HPDE6-E6E7 (cell line): ENCODE results near the gene GOLGA6B.
"Not testable (repeated sequence)": the region's sequence is repeated elsewhere in the genome, so short reads cannot be mapped to it uniquely, and the experiment has no call there.

ENCODE experiments used
- DNase-seq: peaks from one replicate; pipeline ENCODE4 v3.0.0; 2011; ENCODE audit warnings: missing footprints; ENCODE audit errors: extremely low spot score

GOLGA6B gene, protein sequence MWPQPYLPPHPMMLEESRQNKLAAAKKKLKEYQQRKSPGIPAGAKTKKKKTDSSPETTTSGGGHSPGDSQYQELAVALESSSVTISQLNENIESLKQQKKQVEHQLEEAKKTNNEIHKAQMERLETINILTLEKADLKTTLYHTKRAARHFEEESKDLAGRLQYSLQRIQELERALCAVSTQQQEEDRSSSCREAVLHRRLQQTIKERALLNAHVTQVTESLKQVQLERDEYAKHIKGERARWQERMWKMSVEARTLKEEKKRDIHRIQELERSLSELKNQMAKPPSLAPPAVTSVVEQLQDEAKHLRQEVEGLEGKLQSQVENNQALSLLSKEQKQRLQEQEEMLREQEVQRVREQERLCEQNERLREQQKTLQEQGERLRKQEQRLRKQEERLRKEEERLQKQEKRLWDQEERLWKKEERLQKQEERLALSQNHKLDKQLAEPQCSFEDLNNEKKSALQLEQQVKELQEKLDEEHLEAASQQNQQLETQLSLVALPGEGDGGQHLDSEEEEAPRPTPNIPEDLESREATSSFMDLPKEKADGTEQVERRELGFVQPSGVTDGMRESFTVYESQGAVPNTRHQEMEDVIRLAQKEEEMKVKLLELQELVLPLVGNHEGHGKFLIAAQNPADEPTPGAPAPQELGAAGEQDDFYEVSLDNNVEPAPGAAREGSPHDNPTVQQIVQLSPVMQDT

DNA sequence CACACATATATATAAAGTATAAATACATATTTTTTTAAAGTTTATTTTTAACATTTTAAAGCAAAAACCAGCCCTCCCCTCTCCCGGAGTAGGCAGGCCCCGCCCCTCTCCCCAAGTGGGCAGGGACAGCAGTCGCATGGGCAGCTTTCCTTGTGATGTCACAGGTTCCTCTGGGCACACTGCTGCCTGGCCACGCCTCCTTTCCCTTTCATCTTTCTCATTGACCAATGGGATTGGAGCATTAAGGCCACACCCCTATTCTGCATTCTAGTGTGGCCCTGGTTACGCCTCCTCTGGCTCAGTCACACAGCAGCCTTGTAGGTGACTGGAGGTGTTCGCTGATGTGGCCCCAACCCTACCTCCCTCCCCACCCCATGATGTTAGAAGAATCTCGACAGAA, at the start of gene GOLGA6B:
Gene GOLGA6B, plus strand, starts transcription at position 301 of the 400 bp plus-strand sequence. Its CDS starts 41 bp downstream, at position 342.
- not testable (repeated sequence) for DNase-seq

DNA sequence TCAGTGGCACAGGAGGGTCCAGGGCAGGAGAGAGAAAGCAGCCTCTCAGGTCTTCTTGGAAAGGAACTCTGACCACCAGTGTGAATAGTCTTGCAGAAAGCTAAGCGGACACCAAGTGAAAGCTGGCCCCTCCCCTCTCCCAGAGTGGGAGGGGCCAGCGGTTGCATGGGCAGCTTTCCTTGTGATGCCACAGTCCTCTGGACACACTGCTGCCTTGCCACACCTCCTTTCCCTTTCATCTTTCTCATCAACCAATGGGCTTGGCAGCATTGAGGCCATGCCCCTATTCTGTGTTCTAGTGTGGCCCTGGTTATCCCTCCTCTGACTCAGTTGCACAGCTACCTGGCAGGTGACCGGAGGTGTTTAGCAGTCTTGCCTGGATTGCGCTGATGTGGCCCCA, 49.7 kb upstream of the GOLGA6B start:
- DNase-seq = no peak

DNA sequence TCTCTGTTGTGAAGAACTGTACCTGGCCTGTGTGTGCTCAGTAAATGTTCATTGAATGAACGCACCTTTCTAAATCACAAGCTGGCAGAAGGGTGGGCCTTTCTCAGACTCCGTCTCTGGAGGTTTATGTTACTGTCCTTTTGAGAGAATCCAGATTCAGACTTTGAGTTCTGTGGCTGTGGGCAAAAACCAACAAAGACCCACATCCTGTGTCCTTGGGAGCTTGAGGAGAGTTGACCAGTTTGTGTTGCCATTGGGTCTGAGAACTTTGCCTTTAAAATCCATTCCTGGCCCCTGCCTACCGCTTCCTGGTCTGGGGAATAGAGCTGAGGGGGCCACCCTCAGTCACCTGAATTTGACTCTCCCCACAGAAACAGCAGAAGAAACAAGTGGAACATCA, 46.4 kb upstream of the GOLGA6B start:
- not testable (repeated sequence) for DNase-seq

DNA sequence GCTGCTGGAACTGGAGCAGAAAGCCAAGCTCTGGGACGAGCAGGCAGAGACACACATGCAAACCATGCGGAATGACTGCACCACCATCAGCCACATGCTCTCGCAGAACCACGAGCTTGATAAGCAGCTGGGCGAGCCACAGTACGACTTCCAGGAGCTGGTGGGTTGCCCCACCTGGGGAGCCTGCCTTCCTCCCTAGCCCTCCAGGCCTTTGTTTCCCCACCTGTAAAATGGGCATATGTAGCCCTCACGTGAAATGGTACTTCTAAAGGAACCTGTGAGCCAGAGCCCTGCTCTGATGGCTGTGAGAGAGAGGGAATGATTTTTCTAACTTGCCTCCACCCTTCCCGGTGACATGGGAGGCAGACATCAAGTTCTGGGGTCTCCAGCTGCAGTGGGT, 44.6 kb upstream of the GOLGA6B start:
- DNase-seq = no peak

DNA sequence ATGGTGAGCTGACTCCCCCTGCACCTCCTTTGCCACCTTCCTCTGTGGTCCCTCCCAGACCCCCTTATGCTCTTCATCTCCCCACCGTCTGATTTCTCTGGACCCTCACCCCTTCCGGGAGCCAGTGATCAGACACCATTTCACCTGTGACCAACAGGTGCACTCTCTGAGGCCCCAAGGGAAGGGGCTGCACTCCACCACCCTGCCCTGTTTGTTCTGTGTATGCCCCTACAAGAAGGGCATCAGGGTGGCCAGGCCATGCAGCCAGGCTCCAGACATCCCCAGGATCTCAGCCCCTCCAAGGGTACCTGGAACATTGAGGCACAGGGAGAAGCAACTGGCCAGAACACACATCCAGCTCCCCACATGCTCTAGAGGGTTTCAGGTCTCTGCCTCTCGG, 42.2 kb upstream of the GOLGA6B start:
- not testable (repeated sequence) for DNase-seq

DNA sequence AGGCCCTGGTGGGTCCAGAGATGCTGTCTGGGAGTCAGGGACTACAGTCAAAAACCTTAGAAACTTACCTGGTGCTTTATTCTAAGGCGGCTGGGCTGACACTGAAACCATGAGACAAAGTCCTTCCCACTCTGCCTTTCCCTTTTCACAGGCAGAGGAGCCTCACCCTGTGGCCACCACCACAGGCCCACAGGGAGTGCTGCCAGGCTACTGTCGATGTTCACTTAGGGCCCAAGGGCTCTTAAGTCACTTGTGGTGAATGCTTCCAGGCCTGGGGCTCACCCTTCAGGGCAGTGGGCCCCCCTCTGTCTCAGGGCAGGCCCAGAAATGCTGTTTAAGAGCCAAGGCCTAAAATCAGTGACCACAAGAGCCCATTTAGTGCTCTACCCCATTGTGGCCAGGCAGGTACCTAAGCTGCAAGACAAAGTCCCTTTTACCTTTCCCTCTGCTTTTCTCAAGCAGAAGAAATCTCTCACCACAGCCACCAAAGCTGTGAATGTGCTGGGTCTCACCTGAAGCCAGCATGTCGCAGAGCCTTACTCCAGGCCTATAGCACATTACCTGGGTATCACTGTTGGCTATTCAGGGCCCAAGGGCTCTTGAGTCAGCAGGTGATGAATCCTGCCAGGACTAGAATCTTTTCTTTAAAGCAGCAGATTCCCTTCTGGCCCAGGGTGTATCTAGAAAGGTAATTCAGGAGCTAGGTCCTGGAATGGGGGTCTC, 39.5 kb upstream of the GOLGA6B start:
- DNase-seq = no peak

DNA sequence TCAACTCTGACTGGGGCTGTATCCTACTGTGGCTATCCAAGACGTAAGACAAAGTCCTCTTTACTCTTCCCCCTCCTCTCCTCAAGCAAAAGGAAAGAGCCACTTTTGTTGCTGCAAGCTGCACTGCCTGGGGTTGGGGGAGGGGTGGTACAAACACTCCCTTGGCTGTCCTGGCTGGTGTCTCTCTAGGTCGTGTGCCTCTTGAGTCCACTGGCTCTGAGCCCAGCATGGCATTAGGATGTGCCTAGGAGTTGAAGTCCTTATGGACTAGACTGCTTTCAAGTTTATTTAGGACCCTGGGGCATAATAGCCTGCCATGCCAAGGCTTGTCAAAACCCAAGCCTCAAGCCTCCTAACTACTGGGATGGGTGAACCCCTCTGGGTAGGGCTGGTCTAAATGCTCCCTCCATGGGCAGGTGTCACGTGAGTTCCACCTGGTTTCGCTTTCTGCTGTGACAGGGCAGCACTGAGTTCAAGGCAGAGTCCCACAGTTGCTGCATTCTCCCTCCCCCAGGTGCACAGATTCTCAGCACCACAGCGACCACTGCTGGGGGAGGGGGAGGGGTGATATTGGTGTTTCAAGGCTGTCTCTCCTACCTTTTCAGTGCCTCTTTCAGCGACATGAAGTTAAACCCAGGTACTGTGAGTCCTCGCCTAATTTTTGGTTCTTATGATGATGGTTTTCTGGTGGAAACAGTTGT, 38.8 kb upstream of the GOLGA6B start:
- not testable (repeated sequence) for DNase-seq

DNA sequence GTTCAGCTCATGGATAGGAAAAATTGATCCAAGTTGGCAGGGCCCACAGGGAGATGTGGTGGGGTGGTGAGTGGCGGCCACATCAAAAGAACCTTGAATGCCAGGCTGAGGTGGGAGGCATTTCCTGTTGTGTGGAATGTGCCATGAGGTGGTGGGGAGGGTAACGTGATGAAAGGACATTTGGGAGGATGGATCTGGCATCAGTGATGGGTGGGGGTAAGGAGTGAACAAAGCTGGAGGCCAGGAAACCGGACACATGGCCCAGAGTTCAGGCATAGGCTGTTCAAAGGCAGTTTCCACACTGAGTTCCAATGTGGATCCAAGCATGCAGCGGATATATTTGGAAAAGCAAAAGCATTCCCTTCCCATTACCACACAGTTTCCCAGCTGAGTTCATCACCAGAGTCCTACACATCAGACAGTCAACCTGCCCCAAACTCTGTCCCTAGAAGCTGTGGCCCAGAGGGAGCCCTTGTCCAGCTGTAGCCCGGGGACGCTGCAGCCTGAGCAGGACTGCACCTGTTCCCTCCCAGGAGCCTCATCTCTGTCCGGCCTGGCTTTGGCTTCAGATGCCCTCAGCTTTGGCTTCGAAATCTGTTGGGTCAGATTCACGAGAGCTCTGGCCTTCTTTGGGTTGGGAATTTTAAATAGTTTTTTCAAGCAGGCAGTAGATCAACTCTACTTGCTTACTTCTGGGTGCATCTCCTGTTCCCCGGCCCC, 37.8 kb upstream of the GOLGA6B start:
- DNase-seq = no peak

DNA sequence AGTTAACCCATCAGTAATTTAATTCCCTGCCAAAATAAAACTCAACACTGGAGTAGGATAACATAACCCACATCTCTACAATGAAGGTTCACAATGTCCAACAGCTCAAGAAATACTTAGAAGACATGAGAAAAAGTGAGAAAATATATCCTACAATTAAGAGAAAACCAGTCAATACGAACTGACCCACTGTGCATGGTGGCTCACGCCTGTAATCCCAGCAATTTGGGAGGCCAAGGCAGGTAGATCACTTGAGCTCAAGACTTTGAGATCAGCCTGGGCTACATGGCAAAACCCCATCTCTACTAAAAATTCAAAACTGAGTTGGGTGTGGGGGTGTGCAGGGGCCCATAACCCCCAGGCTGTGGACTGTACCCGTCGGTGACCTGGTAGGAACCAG, 30.6 kb upstream of the GOLGA6B start:
- not testable (repeated sequence) for DNase-seq

DNA sequence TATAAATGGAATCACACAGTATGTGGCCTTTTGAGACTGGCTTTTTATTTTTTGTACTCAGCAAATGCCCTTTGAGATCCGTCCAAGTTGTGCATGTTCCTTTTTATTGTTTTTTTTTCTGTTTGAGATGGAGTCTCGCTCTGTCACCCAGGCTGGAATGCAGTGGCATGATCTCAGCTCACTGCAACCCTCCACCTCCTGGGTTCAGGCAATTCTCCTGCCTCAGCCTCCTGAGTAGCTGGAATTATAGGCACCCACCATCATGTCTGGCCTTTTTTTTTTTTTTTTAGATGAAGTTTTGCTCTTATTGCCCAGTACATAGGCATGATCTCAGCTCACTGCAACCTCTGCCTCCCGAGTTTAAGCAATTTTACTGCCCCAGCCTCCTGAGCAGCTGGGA, 28.3 kb upstream of the GOLGA6B start:
- not testable (repeated sequence) for DNase-seq

DNA sequence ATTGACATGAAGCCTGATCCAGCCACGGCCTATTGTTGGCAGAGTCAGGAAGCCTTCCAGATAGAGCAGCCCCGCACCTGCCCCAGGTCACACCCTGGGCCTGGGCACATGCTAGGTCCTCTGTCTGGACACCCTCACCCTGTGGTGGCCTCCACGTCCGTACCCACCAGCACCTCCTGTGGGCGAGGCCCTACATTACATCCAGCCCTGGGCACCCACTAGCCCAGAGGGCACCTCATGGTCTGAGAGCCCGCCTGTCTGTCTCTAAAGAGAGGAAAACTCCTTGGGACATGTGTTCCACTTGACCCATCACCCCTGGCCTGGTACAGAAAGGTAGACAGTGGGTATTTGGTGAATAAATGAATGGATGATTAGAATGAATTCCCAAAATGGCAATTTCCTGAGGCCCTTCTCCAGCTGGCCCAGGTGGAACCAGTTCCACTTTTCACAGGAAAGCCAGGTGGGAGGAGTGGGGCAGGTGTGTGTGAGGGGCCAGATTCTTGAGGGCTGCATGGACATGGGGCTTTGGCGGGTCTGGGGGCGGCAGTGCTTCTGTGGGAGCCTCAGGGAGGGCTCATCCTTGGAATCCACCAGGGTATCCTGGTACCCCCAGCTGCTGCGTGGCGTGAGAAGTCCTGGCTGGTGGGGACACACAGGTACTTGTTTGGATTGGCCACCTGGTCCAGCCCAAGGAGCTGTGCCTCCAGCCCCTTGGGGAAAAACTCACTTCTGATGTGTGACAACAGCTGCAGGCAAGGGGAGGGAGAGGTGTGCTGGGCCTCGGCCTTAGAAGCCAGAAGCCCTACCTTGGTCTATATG, 26.0 kb upstream of the GOLGA6B start:
- DNase-seq = not testable (repeated sequence)

DNA sequence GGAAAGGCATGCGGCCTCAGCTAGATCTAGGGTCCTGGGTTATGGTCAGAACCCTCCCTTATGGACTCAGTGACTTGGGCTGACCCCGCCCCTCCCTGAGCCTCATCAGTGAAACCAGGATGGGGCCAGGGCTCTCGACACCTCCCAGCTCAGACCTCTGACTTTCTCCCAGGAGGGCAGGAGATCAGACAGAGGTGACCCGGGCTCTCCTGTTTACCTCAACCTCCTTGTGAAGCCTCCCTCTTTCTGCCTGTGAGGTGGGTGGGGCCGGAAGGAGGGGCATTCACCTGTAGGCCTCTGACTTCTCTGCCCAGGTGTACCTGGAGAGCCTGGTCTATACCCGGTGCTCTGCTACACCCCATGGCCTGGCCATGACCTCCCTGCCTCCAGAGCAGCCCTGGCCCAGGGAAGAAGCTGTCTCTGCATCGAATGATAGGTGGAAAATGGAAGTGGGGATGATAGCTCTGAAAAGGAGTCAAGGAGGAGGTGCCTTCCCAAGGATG, 25.4 kb upstream of the GOLGA6B start:
- DNase-seq = not testable (repeated sequence)

DNA sequence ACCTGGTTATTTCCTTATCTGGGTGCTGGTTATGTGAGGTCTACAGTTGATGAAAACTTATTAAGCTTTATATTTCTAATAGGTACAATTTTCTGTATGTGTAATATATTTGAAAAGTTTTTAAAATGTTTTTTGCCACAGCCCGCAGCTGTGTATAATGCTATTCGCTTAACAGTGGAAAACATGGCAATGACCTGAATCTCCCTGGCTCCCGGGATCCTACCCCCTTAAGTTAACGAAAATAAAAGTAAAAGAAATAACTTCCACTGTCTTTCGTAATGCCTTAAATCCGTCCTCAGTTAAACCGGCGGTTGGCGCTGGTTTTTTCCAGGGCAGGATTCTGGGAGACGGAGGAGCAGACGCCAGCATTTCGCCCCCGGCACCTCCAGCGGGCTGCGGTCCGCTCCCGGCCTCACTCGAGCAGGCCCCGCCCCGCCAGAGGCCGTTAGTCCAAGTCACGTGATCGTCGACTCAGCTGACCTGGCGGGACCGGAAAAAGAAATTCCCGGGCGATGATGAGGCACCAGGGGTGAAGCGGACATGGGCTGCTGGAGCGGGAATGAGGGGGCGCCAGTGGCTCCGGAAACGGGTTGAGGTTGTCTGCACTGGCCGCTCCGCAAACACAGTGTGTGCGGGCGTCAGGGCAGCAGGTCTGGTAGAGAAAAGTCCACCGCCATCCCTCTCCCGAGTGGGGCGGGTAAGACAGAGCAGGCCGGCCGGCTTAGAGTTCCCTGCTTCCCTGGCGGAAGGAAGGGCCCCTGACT, 17.8 kb upstream of the GOLGA6B start:
- not testable (repeated sequence) for DNase-seq

DNA sequence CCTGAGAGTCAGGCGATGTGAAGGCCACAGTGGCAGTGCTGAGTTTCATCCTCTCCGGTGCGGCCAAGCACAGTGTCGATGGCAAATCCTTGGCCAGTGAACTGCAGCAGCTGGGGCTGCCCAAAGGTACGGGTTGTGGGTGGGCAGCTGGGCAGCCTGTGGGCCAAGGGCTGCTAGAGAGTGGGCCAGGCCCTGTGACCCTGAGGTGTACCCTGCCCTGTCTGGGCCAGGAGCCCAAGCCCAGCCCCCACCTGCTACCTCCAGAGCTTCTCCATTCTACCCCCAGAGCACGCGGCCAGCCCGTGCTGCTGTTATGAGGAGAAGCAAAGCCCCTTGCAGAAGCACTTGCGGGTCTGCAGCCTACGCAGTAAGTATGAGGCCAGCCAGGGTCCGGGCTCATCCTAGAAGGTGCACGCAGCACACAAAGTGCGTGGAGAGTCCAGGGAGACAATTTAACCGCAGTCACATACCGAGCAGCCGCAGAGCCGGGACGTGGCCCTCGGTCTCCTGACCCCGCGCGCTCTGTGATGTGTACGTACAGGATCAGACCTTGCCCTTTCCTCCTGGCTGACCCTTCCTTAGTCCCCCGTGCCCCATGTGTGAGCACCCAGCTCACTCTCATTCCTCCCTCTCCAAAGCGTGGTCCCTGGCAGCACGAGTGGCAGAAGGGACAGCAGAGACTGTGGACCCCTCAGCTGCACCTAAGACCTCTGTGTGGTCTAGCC, 14.6 kb upstream of the GOLGA6B start:
- DNase-seq = not testable (repeated sequence)

DNA sequence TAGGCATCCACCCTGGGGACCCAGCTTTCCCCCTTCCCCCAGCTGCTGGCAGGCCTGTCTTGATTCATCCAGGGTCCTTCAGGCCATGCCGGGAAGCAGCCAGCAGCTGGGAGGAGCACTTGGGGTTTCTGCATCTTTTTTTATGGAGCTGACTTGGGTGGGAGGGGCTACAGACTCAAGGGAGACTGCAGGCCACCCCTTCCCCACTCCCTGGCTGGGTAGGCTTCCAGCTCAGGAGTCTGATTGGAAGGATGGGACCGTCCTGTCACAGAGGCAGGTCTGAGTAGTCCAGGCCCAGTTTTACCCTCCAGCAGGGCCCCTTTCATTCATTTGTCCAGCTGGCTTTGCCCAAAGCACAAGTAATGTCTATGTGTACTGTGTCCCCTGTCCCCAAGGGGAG, 12.2 kb upstream of the GOLGA6B start:
- not testable (repeated sequence) for DNase-seq

DNA sequence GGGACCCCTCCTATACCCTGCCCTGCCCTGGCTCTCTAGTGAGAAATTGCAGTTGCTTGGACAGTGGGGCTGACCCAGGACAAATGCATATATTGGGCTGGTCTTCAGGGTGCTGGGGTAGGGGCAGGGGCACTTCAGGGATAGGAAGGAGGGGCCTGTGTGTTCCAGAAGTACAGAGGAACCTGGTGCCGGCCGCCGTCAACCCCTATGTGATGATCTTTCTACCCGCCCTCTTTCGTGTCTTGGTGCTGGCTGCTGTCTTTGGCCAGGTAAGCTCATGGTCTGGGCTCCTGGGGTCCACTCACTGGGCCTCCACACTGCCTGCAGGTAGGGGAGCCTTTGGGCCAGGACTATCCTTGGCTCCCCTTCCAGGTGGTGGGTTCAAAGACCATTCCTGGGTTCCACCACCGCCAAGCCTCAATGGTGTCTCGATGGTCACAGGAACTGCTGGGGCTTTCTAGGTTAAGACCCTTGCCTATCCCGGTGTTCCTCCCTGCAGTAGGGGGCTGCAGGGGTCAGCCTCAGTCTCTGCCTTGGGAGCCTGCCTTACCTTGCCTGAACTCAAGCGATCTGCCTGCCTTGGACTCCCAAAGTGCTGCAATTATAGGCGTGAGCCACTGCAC, 5.8 kb upstream of the GOLGA6B start:
- not testable (repeated sequence) for DNase-seq

DNA sequence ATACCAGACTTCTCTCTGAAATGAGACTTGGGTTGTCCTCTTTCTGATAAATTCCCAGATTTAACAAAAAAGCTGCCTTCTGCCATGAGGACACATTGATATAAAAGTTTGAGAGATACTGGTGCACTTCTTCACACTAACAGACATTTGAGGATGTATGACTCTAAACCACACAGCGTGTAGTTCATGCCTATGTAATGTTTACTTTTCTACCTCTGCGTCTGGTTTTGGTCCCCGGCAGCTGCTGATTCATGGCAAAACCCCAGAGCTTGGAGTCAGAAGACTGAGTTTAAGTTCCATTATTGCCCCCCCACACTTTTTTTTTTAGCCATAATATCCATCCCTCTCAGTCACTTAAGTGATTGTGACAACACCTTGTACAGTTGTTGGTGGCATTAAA, 1.5 kb downstream of the GOLGA6B start:
- not testable (repeated sequence) for DNase-seq

DNA sequence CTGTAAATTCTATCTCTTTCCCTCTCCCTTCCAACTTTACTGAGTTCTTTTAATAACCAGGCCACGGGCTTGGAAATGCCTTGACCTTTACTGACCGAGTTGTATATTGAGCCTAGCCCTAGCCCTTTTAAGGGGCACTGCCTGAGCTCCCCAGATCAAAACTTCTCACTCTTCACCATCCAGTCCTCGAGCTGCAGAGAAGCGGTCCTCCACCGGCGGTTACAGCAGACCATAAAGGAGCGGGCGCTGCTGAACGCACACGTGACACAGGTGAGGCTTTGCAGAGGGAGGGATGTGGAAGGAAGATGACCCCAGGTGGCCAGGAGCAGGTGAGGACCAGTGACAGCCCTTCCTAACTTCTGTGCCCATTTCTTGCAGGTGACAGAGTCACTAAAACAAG, 6.6 kb downstream of the GOLGA6B start:
- not testable (repeated sequence) for DNase-seq
